ENCODE measurements around the gene RAB10. TPM values are rescaled to one million over a fixed set of nuclear protein-coding genes. Genes with fewer than 3 reads are reported as not detected.

RAB10 gene
- total RNA-seq, 4 donors from 2014 or later: 89.5 to 140 (median 134) TPM

DNA sequence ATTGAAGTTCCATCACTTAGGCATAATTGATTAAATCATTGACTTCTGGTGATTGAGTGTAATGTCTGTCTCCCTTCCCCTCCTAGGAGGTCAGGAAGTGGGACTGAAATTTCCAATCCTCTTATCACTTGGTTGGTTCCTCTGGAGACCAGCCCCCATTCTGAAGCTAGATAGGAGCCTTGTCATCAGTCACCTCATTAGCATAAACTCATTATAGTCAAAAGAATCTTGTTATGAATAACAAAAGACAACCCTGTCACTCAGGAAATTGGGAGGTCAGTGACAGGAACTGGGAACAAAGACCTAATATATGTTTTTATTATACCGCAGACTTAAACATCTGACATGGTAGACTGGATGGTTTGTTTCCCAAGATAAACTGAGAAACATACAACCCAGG lies 78.3 kb downstream of the RAB10 start:
- WGBS, 2 donors: 91 to 96% methylated on average over 1 of the region's 1 CpG
- TF ChIP-seq CTCF (IDR thresholded peaks at IDR 0.05) (no peak), POLR2A (IDR thresholded peaks at IDR 0.05) (no peak)
- DNase-seq: no peak
- Histone ChIP-seq H3K4me3 (replicated peaks in 1 of 3) (no peak overlapping the region), H3K27ac (no peak overlapping the region), H3K4me1 (no peaks in the 10 kb centered on the region), H3K36me3 (no peaks in the 10 kb centered on the region), H3K9me3 (no peaks in the 10 kb centered on the region), H3K27me3 (no peaks in the 10 kb centered on the region)
- intact Hi-C loops (cut with DNase I): no loop called here

GRCh38 chr2:26114151-26114550 lies 80.3 kb downstream of the RAB10 start:
- Histone ChIP-seq H3K36me3 (no peaks in the 10 kb centered on the region), H3K4me1 (peaks cover 6% of the 10 kb centered on the region in 2 donors), H3K27ac (no peak overlapping the region), H3K27me3 (no peaks in the 10 kb centered on the region), H3K4me3 (replicated peaks in 1 of 3) (no peak overlapping the region), H3K9me3 (no peaks in the 10 kb centered on the region)
- intact Hi-C loops (cut with DNase I): no loop called here
- DNase-seq: no peak
- 82 to 91% methylated on average over 2 of the region's 2 CpGs for WGBS, 2 donors
- TF ChIP-seq POLR2A (IDR thresholded peaks at IDR 0.05) (no peak), CTCF (IDR thresholded peaks at IDR 0.05) (no peak)

- no peak for TF ChIP-seq CTCF (IDR thresholded peaks at IDR 0.05)
- no peak for TF ChIP-seq POLR2A (IDR thresholded peaks at IDR 0.05)
- intact Hi-C loops (cut with DNase I): no loop called here
- WGBS, 2 donors: 89 to 91% methylated on average over 4 of the region's 4 CpGs
Observed at GRCh38 chr2:26118682-26119081, 84.8 kb downstream of the RAB10 start.

DNA sequence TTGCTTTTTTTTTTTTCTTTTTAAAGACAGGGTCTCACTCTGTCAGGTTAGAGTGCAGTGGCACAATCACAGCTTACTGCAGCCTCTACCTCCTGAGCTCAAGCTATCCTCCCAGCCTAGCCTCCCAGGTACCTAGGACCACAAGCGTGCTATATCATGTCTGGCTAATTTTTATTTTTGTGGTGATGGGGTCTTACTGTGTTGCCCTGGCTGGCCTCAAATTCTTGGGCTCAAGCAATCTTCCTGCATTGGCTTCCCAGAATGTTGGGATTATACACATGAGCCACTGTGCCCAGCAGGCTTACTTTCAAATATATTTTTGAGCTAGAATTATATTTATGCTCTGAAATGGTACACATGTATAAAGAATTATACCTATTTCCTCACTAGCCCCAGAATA lies 85.6 kb downstream of the RAB10 start:
- intact Hi-C loops (cut with DNase I): no loop called here
- no peak for DNase-seq
- Histone ChIP-seq H3K27me3 (no peaks in the 10 kb centered on the region), H3K4me3 (replicated peaks in 1 of 3) (no peak overlapping the region), H3K27ac (no peak overlapping the region), H3K4me1 (peaks cover 6% of the 10 kb centered on the region in 2 donors), H3K36me3 (no peaks in the 10 kb centered on the region), H3K9me3 (no peaks in the 10 kb centered on the region)
- TF ChIP-seq CTCF (IDR thresholded peaks at IDR 0.05) (no peak), POLR2A (IDR thresholded peaks at IDR 0.05) (no peak)
- 100% methylated on average over 1 of the region's 1 CpG for WGBS, 2 donors

More at GRCh38 chr2:26118682-26119081, 84.8 kb downstream of the RAB10 start:
- no peaks in the 10 kb centered on the region for H3K27me3 ChIP-seq
- no peaks in the 10 kb centered on the region for H3K9me3 ChIP-seq
- no peaks in the 10 kb centered on the region for H3K36me3 ChIP-seq
- H3K4me1 ChIP-seq: peaks cover 6% of the 10 kb centered on the region in 2 donors
- no peak overlapping the region for H3K27ac ChIP-seq
- H3K4me3 ChIP-seq (replicated peaks in 1 of 3): no peak overlapping the region
- DNase-seq: no peak

- Histone ChIP-seq H3K4me3 (replicated peaks in 1 of 3) (no peak overlapping the region), H3K27me3 (no peaks in the 10 kb centered on the region), H3K36me3 (no peaks in the 10 kb centered on the region), H3K9me3 (no peaks in the 10 kb centered on the region), H3K4me1 (peaks cover 11 to 12% of the 10 kb centered on the region in 2 donors), H3K27ac (no peak overlapping the region)
- DNase-seq: no peak
- intact Hi-C loops (cut with DNase I): no loop called here
- TF ChIP-seq POLR2A (IDR thresholded peaks at IDR 0.05) (no peak), CTCF (IDR thresholded peaks at IDR 0.05) (no peak)
- WGBS, 2 donors: 78 to 84% methylated on average over 3 of the region's 3 CpGs
Observed at GRCh38 chr2:26122630-26123029, 88.7 kb downstream of the RAB10 start.

Measured in thyroid gland (tissue), 4 donors.